CD14-positive monocyte (primary cell): ENCODE results near the gene INO80C. TPM values are rescaled to one million over a fixed set of nuclear protein-coding genes. Genes with fewer than 3 reads are reported as not detected.
"Not testable (repeated sequence)": the region's sequence is repeated elsewhere in the genome, so short reads cannot be mapped to it uniquely, and the experiment has no call there.

Experiments
- DNase-seq, 3 donors: peaks; one replicate each; pipeline ENCODE4 v3.0.0-alpha.2; 2011 to 2022
- H2AFZ ChIP-seq: 2 replicates; pipeline ENCODE4 v1.6.0; 2012; ENCODE audit warnings: mild to moderate bottlenecking, low read depth, low read length, inconsistent platforms; ENCODE audit not compliant: insufficient read depth, poor library complexity, severe bottlenecking
- H3K27ac ChIP-seq, 2 donors: 1 replicate in 1 of 2; 2 replicates in 1 of 2; pipeline ENCODE4 v1.5.1; 2012 to 2013; ENCODE audit warnings: low read length in 2 of 2, control low read depth in 1 of 2, inconsistent platforms in 1 of 2, low read depth in 1 of 2, mild to moderate bottlenecking in 1 of 2
- H3K27me3 ChIP-seq, 2 donors: one replicate each; pipeline versions ENCODE4 v1.6.0 to v1.6.1; 2011 to 2013; ENCODE audit warnings: low read length in 2 of 2; ENCODE audit not compliant: control insufficient read depth in 2 of 2, insufficient read depth in 2 of 2
- H3K36me3 ChIP-seq, 2 donors: replicated peaks in 1 of 2; 1 replicate in 1 of 2; 2 replicates in 1 of 2; pipeline versions ENCODE4 v1.5.1 to v1.6.1; 2012 to 2013; ENCODE audit warnings: low read length in 2 of 2, control low read depth in 1 of 2, inconsistent platforms in 1 of 2, mild to moderate bottlenecking in 1 of 2; ENCODE audit not compliant: insufficient read depth in 2 of 2, control insufficient read depth in 1 of 2
- H3K4me1 ChIP-seq, 2 donors: 1 replicate in 1 of 2; 2 replicates in 1 of 2; pipeline versions ENCODE4 v1.5.1 to v1.6.1; 2012 to 2013; ENCODE audit warnings: low read length in 2 of 2, control low read depth in 1 of 2, inconsistent platforms in 1 of 2, mild to moderate bottlenecking in 1 of 2, moderate library complexity in 1 of 2; ENCODE audit not compliant: insufficient read depth in 2 of 2, control insufficient read depth in 1 of 2
- H3K4me2 ChIP-seq: replicated peaks from 2 replicates; pipeline ENCODE3; 2012; ENCODE audit warnings: low read length, moderate library complexity, mild to moderate bottlenecking; ENCODE audit not compliant: poor library complexity, severe bottlenecking; ENCODE audit errors: extremely low read depth
- H3K4me3 ChIP-seq, 3 experiments: fragments of 200-600 bp in 1 of 3; sonication (generic) in 1 of 3; replicated peaks in 1 of 3; 1 replicate in 2 of 3; 2 replicates in 1 of 3; pipeline ENCODE4 v1.5.1; 2011 to 2013; ENCODE audit warnings: low read length in 3 of 3, mild to moderate bottlenecking in 3 of 3, control low read depth in 2 of 3, low read depth in 2 of 3, inconsistent platforms in 1 of 3, moderate library complexity in 1 of 3
- H3K79me2 ChIP-seq: 2 replicates; pipeline ENCODE4 v1.6.0; 2012; ENCODE audit warnings: mild to moderate bottlenecking, control low read depth, inconsistent platforms, low read length, moderate library complexity; ENCODE audit not compliant: insufficient read depth
- H3K9ac ChIP-seq: 2 replicates; pipeline ENCODE4 v1.6.0; 2017; ENCODE audit warnings: low read length, mild to moderate bottlenecking; ENCODE audit not compliant: insufficient read depth, poor library complexity, severe bottlenecking
- H3K9me3 ChIP-seq, 2 donors: replicated peaks in 1 of 2; 1 replicate in 1 of 2; 2 replicates in 1 of 2; pipeline versions ENCODE4 v1.5.1 to v1.6.1; 2012 to 2013; ENCODE audit warnings: low read length in 2 of 2, control low read depth in 1 of 2; ENCODE audit not compliant: control insufficient read depth in 1 of 2, insufficient read depth in 1 of 2
- H4K20me1 ChIP-seq: 2 replicates; pipeline ENCODE4 v1.6.0; 2012; ENCODE audit warnings: mild to moderate bottlenecking, low read length, control low read depth, moderate library complexity; ENCODE audit not compliant: insufficient read depth
- H3K27ac Mint-ChIP-seq, 7 donors: one replicate each; pipeline ENCODE4 v1.8.0; 2020; ENCODE audit warnings: mild to moderate bottlenecking in 7 of 7, mixed read lengths in 7 of 7, moderate library complexity in 6 of 7, inconsistent platforms in 2 of 7
- H3K27me3 Mint-ChIP-seq, 3 donors: one replicate each; pipeline ENCODE4 v1.8.0; 2021 to 2022; ENCODE audit warnings: low read depth in 3 of 3, mild to moderate bottlenecking in 3 of 3, mixed read lengths in 3 of 3, moderate library complexity in 3 of 3, inconsistent platforms in 1 of 3
- H3K36me3 Mint-ChIP-seq, 2 donors: one replicate each; pipeline ENCODE4 v1.8.0; 2020; ENCODE audit warnings: mixed read lengths in 2 of 2, inconsistent platforms in 1 of 2, mild to moderate bottlenecking in 1 of 2
- H3K4me1 Mint-ChIP-seq: one replicate; pipeline ENCODE4 v1.8.0; 2020; ENCODE audit warnings: mild to moderate bottlenecking, mixed read lengths
- H3K4me3 Mint-ChIP-seq, 2 donors: one replicate each; pipeline ENCODE4 v1.8.0; 2020; ENCODE audit warnings: mild to moderate bottlenecking in 2 of 2, mixed read lengths in 2 of 2, moderate library complexity in 1 of 2
- H3K9me3 Mint-ChIP-seq, 7 donors: one replicate each; pipeline ENCODE4 v1.8.0; 2020 to 2022; ENCODE audit warnings: mixed read lengths in 7 of 7, mild to moderate bottlenecking in 6 of 7, moderate library complexity in 6 of 7, inconsistent platforms in 2 of 7
- WGBS: methylation state at CpG from one replicate; pipeline ENCODE4 v1.1.5; 2013; ENCODE audit warnings: missing lambda C conversion rate; ENCODE audit not compliant: insufficient coverage; 5-methylcytosine and 5-hydroxymethylcytosine counted together
- intact Hi-C, 2 donors: fragments of 100-400 bp; cut with micrococcal nuclease; formaldehyde crosslinking; loops; one replicate each; pipeline versions ENCODE4 v1.15.0 to v1.15.1; 2023
- polyA plus RNA-seq, 3 donors: library from polyadenylated mRNA; depleted of rRNA in 1 of 3; unstranded in 2 of 3; stranded (reverse) in 1 of 3; fragments of 300-500 nt in 2 of 3; fragments of >200 nt in 1 of 3; fragmentation: Illumina TruSeq in 2 of 3; gene quantifications; 1 replicate in 2 of 3; 2 replicates in 1 of 3; pipeline ENCODE4 v1.2.3, GENCODE V29; 2012 to 2021
- TF ChIP-seq, protein P1 (sequence below): fragments of 200-600 bp; IDR thresholded peaks from one replicate; pipeline ENCODE4 v1.8.0; 2022; ENCODE audit warnings: antibody characterized with exemption, mild to moderate bottlenecking

The INO80C gene
- polyA plus RNA-seq, 3 donors = 17.7 to 27.9 (median 22.3) TPM

DNA sequence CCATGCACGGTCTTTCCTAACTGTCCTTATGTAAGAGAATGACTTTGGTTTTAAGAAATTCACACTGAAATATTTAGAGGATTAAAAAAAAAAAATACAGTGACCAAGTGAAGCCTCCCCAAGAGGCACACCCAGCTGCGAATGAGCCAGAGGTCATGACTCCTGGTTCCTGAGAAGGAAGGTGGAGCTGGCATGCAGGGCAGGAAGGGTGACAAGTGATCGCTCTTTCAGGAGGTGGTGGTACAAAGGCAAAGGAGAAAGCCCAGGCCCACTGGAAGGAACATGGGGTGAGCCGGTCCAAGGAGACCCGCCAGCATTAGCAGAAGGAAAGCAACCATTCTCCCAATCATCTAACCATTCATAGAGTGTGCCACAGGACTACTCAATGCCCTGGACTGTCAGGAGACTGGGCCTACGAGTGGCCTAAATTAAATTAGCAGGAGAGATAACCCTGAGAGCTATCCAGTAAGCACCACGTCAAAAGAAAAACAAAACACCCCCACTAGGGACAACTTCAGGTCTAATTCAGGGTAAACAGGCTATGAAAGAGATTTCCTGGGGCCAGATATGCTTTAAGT, 7.8 kb downstream of the INO80C start:
- Histone ChIP-seq H3K36me3 (no peaks in the 10 kb centered on the region), H3K9ac (no peak overlapping the region), H3K27me3 (no peaks in the 10 kb centered on the region), H3K27ac (no peak overlapping the region), H2AFZ (no peak overlapping the region), H3K79me2 (peaks cover 38% of the 10 kb centered on the region), H3K4me3 (no peak overlapping the region), H4K20me1 (peaks cover 8% of the 10 kb centered on the region), H3K4me1 (peaks cover 8 to 33% of the 10 kb centered on the region in 2 donors), H3K4me2 (no peak overlapping the region), H3K9me3 (no peaks in the 10 kb centered on the region)
- intact Hi-C loops = loop anchor here in 1 of 2 donors (10.0 kb wide), 1 partner anchor 245 kb away; the partner anchor contains the start of gene ZNF397
- DNase-seq = no peak
- Mint-ChIP-seq H3K4me1 (peaks cover 34% of the 10 kb centered on the region), H3K36me3 (peaks cover 17 to 23% of the 10 kb centered on the region in 2 donors), H3K27ac (peak overlapping the region in 5 of 7 donors; percentile 19 to 62 (median 38)), H3K27me3 (peaks cover 0 to 4% (median 1%) of the 10 kb centered on the region in 3 donors), H3K9me3 (no peaks in the 10 kb centered on the region), H3K4me3 (no peak overlapping the region)
- 100% methylated on average over 1 of the region's 7 CpGs for WGBS
- TF ChIP-seq, protein P1, sequence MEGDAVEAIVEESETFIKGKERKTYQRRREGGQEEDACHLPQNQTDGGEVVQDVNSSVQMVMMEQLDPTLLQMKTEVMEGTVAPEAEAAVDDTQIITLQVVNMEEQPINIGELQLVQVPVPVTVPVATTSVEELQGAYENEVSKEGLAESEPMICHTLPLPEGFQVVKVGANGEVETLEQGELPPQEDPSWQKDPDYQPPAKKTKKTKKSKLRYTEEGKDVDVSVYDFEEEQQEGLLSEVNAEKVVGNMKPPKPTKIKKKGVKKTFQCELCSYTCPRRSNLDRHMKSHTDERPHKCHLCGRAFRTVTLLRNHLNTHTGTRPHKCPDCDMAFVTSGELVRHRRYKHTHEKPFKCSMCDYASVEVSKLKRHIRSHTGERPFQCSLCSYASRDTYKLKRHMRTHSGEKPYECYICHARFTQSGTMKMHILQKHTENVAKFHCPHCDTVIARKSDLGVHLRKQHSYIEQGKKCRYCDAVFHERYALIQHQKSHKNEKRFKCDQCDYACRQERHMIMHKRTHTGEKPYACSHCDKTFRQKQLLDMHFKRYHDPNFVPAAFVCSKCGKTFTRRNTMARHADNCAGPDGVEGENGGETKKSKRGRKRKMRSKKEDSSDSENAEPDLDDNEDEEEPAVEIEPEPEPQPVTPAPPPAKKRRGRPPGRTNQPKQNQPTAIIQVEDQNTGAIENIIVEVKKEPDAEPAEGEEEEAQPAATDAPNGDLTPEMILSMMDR = no peak

DNA sequence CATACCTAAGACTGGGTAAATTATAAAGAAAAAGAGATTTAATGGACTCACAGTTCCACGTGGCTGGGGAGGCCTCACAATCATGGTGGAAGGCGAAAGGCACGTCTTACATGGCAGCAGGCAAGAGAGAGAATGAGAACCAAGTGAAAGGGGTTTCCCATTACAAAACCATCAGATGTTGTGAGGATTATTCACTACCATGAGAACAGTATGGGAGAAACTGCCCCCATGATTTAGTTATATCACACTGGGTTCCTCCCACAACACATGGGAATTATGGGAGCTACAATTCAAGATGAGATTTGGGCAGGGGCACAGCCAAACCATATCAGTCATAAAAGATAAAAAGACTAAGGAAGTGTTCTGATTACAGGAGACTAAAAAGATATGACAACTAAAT, 8.5 kb downstream of the INO80C start:
- Mint-ChIP-seq H3K4me1 (peaks cover 28% of the 10 kb centered on the region), H3K27ac (peak overlapping the region in 1 of 7 donors; percentile 70), H3K36me3 (peaks cover 12 to 18% of the 10 kb centered on the region in 2 donors)
- whole genome bisulfite sequencing = no CpG with 5 or more reads among the region's 3 CpGs
- DNase-seq, H3K27ac ChIP-seq, H2AFZ ChIP-seq, intact Hi-C loops, H3K4me3 ChIP-seq, H3K9ac ChIP-seq, H3K4me2 ChIP-seq, H4K20me1 ChIP-seq, H3K27me3 Mint-ChIP-seq, H3K36me3 ChIP-seq, H3K9me3 ChIP-seq, H3K27me3 ChIP-seq, H3K9me3 Mint-ChIP-seq, H3K4me3 Mint-ChIP-seq: not testable (repeated sequence)
- peaks cover 39% of the 10 kb centered on the region for H3K79me2 ChIP-seq
- H3K4me1 ChIP-seq = peaks cover 6 to 30% of the 10 kb centered on the region in 2 donors

- H3K9me3 ChIP-seq, H3K36me3 ChIP-seq, H3K27ac ChIP-seq, H3K27ac Mint-ChIP-seq, H2AFZ ChIP-seq, H3K27me3 ChIP-seq, H3K4me3 ChIP-seq, H3K4me3 Mint-ChIP-seq, intact Hi-C loops, H3K9ac ChIP-seq, H3K27me3 Mint-ChIP-seq, DNase-seq, H3K4me2 ChIP-seq, H3K9me3 Mint-ChIP-seq, H4K20me1 ChIP-seq: not testable (repeated sequence)
- Mint-ChIP-seq H3K4me1 (peaks cover 28% of the 10 kb centered on the region), H3K36me3 (peaks cover 12 to 18% of the 10 kb centered on the region in 2 donors)
- 100% methylated on average over 2 of the region's 2 CpGs for WGBS
- Histone ChIP-seq H3K4me1 (peaks cover 6 to 30% of the 10 kb centered on the region in 2 donors), H3K79me2 (peaks cover 32% of the 10 kb centered on the region)
These were observed 9.4 kb downstream of the INO80C start for GRCh38 chr18:35488396-35488795.

GRCh38 chr18:35487525-35487924, 10.2 kb downstream of the INO80C start:
- H3K9ac ChIP-seq, H3K36me3 ChIP-seq, H3K4me2 ChIP-seq, intact Hi-C loops, H3K4me3 Mint-ChIP-seq, DNase-seq, H3K27ac ChIP-seq, H3K27me3 Mint-ChIP-seq, H3K9me3 Mint-ChIP-seq, H3K27me3 ChIP-seq, H2AFZ ChIP-seq, H3K9me3 ChIP-seq, H4K20me1 ChIP-seq, H3K4me3 ChIP-seq, H3K27ac Mint-ChIP-seq: not testable (repeated sequence)
- peaks cover 17 to 18% of the 10 kb centered on the region in 2 donors for H3K36me3 Mint-ChIP-seq
- peaks cover 32% of the 10 kb centered on the region for H3K4me1 Mint-ChIP-seq
- peaks cover 23% of the 10 kb centered on the region for H3K79me2 ChIP-seq
- WGBS = 100% methylated on average over 2 of the region's 4 CpGs
- peaks cover 8 to 35% of the 10 kb centered on the region in 2 donors for H3K4me1 ChIP-seq
